Measurements from ENCODE around the gene GNS.

DNA sequence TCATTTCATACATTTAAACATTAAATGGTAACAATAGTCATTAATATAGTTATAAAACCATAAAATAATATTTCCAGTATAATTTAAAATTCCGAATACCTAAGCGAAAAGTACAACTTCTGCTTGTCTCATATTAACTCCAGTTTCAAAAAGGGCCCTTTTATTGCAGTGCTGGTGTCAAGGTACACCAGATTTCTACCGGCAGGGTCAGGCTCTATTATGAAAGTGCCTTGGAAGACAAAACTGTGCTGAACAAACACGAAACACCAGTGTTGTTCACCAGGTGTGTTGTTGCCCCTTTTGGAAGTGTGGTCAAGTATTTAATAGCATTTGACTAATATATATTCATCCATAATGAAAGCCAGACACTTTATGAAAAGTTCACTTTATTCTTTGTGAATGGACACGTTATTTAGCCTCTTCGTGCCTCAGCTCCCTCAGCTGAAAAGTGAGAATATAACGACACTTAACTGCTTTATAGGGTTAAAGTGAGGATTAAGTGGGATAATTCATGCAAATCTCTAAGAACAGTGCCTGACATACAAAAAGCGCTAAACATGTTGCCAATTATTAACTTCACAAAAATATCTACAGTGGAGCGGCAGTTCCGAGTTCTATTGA lies 20.3 kb upstream of the GNS start:
- TF ChIP-seq ZNF274 (IDR thresholded peaks at IDR 0.05; ENCODE audit: low read depth, low read length) (no peak), YY1 (IDR thresholded peaks at IDR 0.05; ENCODE audit: insufficient read depth, insufficient read length) (no peak), SUZ12 (IDR thresholded peaks at IDR 0.05; ENCODE audit: extremely low read depth, insufficient read depth, insufficient read length) (no peak)

All from NT2/D1 (cell line).